ENCODE results near the gene MAPK12. TPM values are rescaled to one million over a fixed set of nuclear protein-coding genes. Genes with fewer than 3 reads are reported as not detected.

The MAPK12 gene
- total RNA-seq, 1 donor from 2014 or later, result 33.4 TPM

DNA sequence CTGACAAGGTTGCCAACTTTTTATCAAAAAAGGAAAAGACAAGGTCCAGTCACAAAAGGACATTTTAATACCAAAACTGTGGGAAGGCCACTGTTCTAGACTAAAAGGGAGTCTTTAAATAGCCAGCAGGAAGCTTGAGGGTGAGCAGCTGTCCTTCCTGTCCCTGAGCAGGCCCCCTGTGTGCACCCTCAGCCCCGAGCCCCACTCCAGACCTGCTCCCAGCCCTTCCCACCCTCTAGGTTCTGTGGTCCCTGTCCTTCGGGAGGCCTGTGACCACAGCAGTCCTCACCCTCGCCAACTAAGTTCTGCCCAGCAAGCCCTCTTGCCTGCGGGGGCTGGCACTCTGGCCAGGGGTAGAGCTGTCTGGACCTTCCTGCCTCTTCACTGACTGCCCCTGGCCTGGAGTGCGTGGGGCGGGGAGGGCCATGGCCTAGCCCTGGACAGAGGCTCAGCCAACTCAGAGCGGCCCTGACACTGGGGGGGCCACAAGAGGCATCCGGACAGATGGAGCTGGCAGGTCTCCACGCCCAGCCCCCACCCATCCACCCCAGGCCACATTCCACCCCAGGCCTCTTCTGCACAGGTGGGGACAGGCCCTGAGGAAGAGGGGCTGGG lies 47.6 kb upstream of the MAPK12 start:
- Mint-ChIP-seq H3K27ac (ENCODE audit: unreplicated experiment) (peak overlapping the region; percentile 94), H3K27me3 (ENCODE audit: unreplicated experiment) (peaks cover 7% of the 10 kb centered on the region)
- TF ChIP-seq, protein P1, sequence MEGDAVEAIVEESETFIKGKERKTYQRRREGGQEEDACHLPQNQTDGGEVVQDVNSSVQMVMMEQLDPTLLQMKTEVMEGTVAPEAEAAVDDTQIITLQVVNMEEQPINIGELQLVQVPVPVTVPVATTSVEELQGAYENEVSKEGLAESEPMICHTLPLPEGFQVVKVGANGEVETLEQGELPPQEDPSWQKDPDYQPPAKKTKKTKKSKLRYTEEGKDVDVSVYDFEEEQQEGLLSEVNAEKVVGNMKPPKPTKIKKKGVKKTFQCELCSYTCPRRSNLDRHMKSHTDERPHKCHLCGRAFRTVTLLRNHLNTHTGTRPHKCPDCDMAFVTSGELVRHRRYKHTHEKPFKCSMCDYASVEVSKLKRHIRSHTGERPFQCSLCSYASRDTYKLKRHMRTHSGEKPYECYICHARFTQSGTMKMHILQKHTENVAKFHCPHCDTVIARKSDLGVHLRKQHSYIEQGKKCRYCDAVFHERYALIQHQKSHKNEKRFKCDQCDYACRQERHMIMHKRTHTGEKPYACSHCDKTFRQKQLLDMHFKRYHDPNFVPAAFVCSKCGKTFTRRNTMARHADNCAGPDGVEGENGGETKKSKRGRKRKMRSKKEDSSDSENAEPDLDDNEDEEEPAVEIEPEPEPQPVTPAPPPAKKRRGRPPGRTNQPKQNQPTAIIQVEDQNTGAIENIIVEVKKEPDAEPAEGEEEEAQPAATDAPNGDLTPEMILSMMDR (IDR thresholded peaks at IDR 0.05; ENCODE audit: unreplicated experiment), result no peak

DNA sequence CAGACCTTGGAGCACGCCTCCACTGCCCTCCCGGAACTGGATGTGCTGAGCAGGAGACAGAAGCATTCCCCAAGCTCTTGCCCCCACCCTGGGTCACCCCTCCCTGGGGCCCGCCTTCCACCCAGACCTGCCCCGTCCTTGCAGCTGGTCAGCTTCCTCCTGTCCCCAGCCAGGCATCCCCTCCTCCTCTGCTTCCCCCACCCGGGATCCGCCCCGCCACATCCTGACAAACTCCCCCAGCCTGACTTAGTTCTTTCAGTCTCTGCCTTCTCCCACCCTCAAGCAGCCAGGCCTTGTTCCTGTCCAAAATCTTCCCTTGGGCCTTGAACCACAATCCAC lies 47.1 kb upstream of the MAPK12 start:
- no peaks in the 10 kb centered on the region for H3K9me3 Mint-ChIP-seq (ENCODE audit: unreplicated experiment)
- TF ChIP-seq, protein P1 (IDR thresholded peaks at IDR 0.05; ENCODE audit: unreplicated experiment), result no peak
- H3K4me1 Mint-ChIP-seq (ENCODE audit: unreplicated experiment), result peaks cover 12% of the 10 kb centered on the region
- DNase-seq (ENCODE audit: low spot score), result peak; percentile 48
- peaks cover 7% of the 10 kb centered on the region for H3K27me3 Mint-ChIP-seq (ENCODE audit: unreplicated experiment)
- H3K27ac Mint-ChIP-seq (ENCODE audit: unreplicated experiment), result peak overlapping the region; percentile 94
- H3K36me3 Mint-ChIP-seq (ENCODE audit: low read depth, unreplicated experiment), result no peaks in the 10 kb centered on the region
- peak overlapping the region; percentile 87 for H3K4me3 Mint-ChIP-seq (ENCODE audit: unreplicated experiment)

More for the DNA sequence above, 47.6 kb upstream of the MAPK12 start:
- Mint-ChIP-seq H3K4me3 (ENCODE audit: unreplicated experiment) (peak overlapping the region; percentile 87), H3K9me3 (ENCODE audit: unreplicated experiment) (no peaks in the 10 kb centered on the region), H3K4me1 (ENCODE audit: unreplicated experiment) (peaks cover 12% of the 10 kb centered on the region), H3K36me3 (ENCODE audit: low read depth, unreplicated experiment) (no peaks in the 10 kb centered on the region)
- no peak for DNase-seq (ENCODE audit: low spot score)

DNA sequence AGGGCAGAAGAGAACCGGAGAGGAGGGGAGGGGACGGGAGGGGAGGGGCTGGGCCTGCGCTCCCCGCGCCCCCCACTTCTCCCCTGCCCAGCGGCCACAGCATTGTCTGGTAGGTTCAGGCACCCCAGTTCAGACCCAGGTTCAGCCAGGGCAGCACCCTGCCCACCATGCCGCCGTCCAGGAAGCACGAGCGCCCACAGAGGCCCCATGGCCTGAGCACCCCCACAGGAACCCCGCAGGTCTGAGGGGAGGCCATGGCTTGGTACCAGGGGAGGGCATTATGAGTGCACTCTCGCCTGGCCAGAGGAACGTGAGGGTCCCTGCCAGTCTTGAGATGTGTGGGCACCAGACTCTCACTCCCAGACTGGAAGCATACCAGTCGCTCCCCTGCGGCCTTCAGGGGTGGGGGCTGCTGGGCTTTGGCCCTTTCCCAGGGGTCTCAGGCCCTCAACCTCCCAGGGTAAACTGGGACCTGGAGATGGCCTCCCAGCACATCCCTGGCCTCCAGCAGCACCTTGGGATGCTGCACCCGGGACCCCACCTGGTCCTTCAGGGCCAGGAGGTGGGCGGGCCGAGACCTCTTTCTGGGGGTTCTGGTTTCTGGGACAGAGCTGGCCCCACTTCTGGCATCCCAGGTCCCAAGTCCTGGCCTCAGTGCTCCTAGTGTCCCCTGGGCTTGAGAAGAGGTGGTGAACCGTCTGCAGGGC lies 46.6 kb upstream of the MAPK12 start:
- H3K4me1 Mint-ChIP-seq (ENCODE audit: unreplicated experiment), result peaks cover 12% of the 10 kb centered on the region
- peaks cover 7% of the 10 kb centered on the region for H3K27me3 Mint-ChIP-seq (ENCODE audit: unreplicated experiment)
- TF ChIP-seq, protein P1 (IDR thresholded peaks at IDR 0.05; ENCODE audit: unreplicated experiment), result no peak
- H3K27ac Mint-ChIP-seq (ENCODE audit: unreplicated experiment), result no peak overlapping the region
- H3K4me3 Mint-ChIP-seq (ENCODE audit: unreplicated experiment), result no peak overlapping the region
- H3K36me3 Mint-ChIP-seq (ENCODE audit: low read depth, unreplicated experiment), result no peaks in the 10 kb centered on the region
- no peak for DNase-seq (ENCODE audit: low spot score)
- no peaks in the 10 kb centered on the region for H3K9me3 Mint-ChIP-seq (ENCODE audit: unreplicated experiment)

DNA sequence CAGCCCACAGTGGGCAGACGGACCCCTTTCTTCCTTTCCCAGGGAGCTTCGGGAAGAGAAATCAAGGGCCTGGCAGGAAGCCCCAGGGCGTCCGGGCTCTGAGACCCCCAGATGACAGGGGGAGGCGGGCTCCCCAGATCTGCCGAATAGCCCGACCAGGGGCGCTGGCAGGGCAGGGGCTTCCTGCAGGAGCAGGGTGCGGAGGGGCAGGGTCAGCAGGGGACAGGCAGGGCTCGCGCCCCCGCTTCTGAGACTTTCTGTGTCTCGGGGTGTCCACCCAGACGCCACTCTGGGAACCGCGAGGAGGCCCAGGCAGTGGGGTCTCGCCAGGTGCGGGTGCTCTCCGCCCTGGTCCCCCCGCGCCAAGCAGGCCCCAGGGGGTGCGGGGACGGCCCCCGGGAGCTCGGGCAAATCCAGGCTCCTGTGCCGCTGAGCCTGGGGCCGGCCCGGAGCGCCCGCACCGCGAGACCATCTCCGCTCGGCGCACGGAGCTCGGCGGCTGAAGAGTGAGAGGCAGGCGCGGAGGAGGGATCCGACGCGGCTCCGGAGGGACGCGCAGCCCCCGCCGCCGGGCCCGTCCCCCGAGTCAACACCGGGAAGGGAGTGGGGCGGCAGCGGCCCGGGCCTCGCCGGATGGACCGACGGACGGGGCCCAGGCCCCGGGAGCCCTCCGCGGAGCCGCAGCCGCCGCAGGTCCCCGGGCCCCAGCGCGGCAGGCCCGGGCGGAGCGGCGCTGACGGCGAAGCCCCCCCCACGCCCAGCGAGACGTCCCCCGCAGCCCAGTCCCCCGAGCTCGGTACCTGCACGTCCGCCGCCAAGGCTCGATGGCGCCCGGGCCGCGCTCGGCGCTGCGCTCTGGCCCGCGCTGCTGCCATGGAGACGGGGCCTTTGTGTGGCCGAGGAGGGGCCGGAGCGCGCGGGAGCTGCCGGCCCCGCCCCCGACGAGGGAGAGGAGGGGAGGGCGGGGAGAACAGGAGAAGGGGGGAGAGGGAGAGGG lies 45.6 kb upstream of the MAPK12 start, which contains the start of gene PLXNB2:
Gene PLXNB2 (minus strand): TSS at position 894 of the 997 bp plus-strand sequence. CDS start 17,062 bp downstream, outside the sequence.
- peak; percentile 67 for DNase-seq (ENCODE audit: low spot score)
- no peak within 1 kb of the TSS for H3K27ac Mint-ChIP-seq (ENCODE audit: unreplicated experiment)
- TF ChIP-seq, protein P1 (IDR thresholded peaks at IDR 0.05; ENCODE audit: unreplicated experiment), result no peak

More for the DNA sequence above, 45.6 kb upstream of the MAPK12 start, which contains the start of gene PLXNB2:
- peaks cover 12% of the 10 kb centered on the region for H3K4me1 Mint-ChIP-seq (ENCODE audit: unreplicated experiment)
- H3K9me3 Mint-ChIP-seq (ENCODE audit: unreplicated experiment), result no peaks in the 10 kb centered on the region
- peak within 1 kb of the TSS; percentile 90 for H3K4me3 Mint-ChIP-seq (ENCODE audit: unreplicated experiment)
- no peaks in the 10 kb centered on the region for H3K36me3 Mint-ChIP-seq (ENCODE audit: low read depth, unreplicated experiment)
- H3K27me3 Mint-ChIP-seq (ENCODE audit: unreplicated experiment), result peaks cover 11% of the 10 kb centered on the region
